Coronary artery (tissue), 2 donors: ENCODE data around the gene PARP6.

Source experiments
- DNase-seq: peaks from one replicate; pipeline ENCODE4 v3.0.0-alpha.2; 2017; ENCODE audit warnings: low spot score
- H3K27ac ChIP-seq, 2 donors: fragments of 200-600 bp; sonication (generic); one replicate each; pipeline ENCODE4 v1.5.1; 2016 to 2019
- H3K4me3 ChIP-seq: fragments of 200-600 bp; sonication (generic); 2 replicates; pipeline ENCODE4 v1.5.1; 2016; ENCODE audit warnings: mild to moderate bottlenecking, moderate library complexity
- TF ChIP-seq, protein P1 (sequence below): fragments of 200-600 bp; sonication (generic); IDR thresholded peaks from one replicate; pipeline ENCODE4 v1.5.1; 2019; ENCODE audit warnings: antibody characterized with exemption

The PARP6 gene

DNA sequence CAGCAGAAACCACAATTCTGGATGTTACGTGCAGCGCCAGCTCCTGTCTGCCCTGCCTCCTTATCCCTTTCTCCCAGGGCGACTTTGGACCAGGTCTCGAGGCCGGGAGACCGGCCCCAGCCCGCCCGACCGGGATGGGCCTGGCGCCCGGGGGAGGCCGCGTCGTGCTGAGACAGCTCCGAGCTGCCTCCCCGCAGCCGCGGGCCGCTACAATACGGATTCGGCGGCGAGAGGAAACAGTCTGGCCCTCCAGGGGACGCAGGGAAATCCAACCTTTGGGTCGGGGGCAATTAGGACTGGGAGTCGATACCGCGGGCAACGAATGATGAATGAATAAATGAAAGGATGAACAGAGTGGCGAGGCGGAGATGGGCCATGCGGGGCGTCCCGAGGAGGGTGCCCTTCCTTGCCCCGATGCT is 75.3 kb downstream of the PARP6 start:
- no peak overlapping the region for H3K27ac ChIP-seq
- no peak for DNase-seq
- TF ChIP-seq, protein P1, sequence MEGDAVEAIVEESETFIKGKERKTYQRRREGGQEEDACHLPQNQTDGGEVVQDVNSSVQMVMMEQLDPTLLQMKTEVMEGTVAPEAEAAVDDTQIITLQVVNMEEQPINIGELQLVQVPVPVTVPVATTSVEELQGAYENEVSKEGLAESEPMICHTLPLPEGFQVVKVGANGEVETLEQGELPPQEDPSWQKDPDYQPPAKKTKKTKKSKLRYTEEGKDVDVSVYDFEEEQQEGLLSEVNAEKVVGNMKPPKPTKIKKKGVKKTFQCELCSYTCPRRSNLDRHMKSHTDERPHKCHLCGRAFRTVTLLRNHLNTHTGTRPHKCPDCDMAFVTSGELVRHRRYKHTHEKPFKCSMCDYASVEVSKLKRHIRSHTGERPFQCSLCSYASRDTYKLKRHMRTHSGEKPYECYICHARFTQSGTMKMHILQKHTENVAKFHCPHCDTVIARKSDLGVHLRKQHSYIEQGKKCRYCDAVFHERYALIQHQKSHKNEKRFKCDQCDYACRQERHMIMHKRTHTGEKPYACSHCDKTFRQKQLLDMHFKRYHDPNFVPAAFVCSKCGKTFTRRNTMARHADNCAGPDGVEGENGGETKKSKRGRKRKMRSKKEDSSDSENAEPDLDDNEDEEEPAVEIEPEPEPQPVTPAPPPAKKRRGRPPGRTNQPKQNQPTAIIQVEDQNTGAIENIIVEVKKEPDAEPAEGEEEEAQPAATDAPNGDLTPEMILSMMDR = no peak
- H3K4me3 ChIP-seq = peak overlapping the region; percentile 76

DNA sequence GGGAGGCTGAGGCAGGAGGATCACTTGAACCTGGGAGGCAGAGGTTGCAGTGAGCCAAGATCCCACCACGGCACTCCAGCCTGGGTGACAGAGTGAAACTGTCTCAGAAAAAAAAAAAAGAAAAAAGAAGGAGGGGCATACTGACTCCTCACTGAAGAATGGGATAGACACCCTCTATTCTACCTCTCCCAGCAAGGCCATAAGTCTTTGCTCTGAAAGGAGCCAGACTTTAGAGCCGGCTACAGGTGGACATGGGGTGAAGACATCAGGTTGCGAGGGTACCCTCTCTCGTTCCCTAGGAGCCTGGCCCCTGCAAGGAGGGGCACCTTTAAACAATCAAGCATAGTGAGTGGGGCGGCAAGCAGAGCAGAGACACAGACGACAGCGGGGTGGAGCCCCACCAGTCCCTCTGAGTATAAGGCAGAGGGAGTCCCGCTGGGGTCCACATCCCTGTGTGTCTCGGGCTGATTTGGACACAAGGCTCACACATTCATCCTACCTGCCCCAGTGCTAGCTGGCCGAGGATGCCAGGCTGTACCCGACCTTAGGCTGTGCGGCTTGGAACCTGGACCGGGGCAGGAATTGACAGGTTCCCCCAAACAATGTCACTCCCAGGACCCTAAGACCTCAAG is 75.8 kb downstream of the PARP6 start:
- TF ChIP-seq, protein P1 = no peak
- Histone ChIP-seq H3K27ac (no peak overlapping the region), H3K4me3 (peak overlapping the region; percentile 76)
- DNase-seq = peak; percentile 73

DNA sequence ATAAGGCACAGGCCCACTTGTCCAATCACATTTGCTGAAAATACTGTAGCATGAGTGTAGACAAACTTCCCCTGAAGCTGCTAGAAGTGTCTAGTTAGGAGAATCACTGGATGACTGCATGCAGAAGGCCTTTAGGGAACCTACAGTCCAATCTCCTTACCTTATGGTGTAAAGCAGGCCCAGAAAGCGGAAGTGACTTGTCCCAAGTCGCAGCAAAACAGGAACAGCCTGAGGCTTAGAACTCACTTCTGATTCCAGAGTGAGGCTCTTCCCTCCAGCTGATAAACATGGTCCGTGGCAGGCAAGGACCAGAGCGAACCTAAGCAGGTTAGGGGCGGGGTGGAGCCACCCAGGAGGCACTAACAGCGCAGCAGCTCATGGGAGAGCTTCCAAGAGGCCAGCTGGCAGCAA is 77.2 kb downstream of the PARP6 start:
- TF ChIP-seq, protein P1 = no peak
- Histone ChIP-seq H3K4me3 (no peak overlapping the region), H3K27ac (no peak overlapping the region)
- no peak for DNase-seq

DNA sequence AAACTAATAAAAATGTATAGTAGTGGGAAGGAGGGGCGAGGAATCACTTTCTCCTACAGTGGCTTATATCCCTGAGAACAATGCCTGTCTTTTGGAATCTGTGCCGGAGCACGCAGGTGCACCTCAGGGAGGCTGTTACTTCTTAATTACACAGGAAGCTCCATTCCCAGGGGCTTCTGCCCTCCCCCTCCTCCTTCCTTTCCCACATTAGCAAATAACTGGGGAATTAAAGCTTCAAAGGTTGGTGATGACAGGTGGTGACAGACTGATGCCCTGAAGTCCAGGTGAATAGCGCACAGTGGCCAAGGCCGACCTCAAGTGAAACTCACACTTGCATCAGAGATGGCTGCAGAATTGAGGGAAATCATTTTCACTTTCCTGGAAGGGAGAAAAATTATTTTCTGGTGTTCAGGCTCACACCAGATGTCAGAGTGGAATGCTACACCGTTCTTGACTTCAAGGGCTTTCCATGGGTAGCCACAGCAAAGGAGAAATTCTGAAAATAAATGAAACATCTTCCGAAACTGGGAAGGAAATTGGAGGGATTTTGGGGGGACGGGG is 78.4 kb downstream of the PARP6 start:
- Histone ChIP-seq H3K4me3 (no peak overlapping the region), H3K27ac (no peak overlapping the region)
- no peak for DNase-seq
- TF ChIP-seq, protein P1 = no peak

DNA sequence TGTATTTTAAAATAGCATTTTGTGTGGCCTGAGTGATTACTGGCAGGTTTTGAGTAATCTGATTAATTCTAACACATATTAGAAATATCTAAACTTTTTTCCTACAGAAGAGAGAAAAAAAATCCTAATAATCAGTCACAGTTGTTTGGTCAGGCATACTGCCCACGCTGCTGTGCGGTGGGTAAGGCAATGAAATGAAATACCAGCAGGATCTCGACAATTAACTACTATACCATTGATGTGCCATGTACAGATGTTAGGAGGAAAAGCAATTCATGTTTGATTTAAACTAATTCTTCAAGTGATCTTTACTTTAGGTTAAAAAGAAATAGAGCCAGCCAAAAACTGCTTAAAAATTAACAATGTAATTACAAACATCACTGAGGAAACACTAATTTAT is 79.9 kb downstream of the PARP6 start:
- no peak overlapping the region for H3K4me3 ChIP-seq
- no peak overlapping the region for H3K27ac ChIP-seq
- no peak for DNase-seq
- TF ChIP-seq, protein P1 = no peak
